GM06990 (cell line): ENCODE data around the gene DEPDC4.

Experiments used
- DNase-seq: peaks from one replicate; pipeline ENCODE4 v3.0.0-alpha.2; 2011; ENCODE audit not compliant: insufficient read length; ENCODE audit errors: extremely low read depth
- H3K27me3 ChIP-seq: replicated peaks from 2 replicates; pipeline ENCODE4 v1.6.0; 2011; ENCODE audit warnings: low read length; ENCODE audit not compliant: control insufficient read depth, insufficient read depth
- H3K36me3 ChIP-seq: 2 replicates; pipeline ENCODE4 v1.5.1; 2011; ENCODE audit warnings: low read length; ENCODE audit not compliant: control insufficient read depth, insufficient read depth
- H3K4me3 ChIP-seq: replicated peaks from 2 replicates; pipeline ENCODE4 v1.5.1; 2011; ENCODE audit warnings: low read depth, mild to moderate bottlenecking, control low read depth, low read length
- TF ChIP-seq, protein P1 (sequence below): IDR thresholded peaks from 2 replicates; pipeline ENCODE4 v1.5.1; 2011; ENCODE audit warnings: low read length, control low read depth, mild to moderate bottlenecking, inconsistent platforms; ENCODE audit not compliant: insufficient read depth, poor library complexity, severe bottlenecking

DEPDC4 gene

DNA sequence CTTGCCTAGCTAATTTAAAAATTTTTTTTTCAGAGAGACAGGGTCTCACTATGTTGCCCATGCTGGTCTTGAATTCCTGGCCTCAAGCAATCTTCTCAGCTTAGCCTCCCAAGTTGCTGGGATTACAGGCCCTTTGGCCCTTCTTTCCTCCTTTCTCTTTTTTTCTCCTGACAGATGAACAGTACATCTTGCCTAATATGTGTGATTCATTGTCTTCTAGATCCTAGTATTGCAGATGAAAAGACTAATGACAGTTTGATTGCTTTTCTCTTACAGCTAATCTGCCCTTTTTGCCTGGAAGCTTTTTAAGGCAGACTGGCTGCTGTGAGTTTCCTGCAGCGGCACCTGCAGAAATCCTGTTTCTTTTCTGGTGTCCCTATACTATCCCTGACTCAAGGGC is 12.0 kb downstream of the DEPDC4 start:
- Histone ChIP-seq H3K27me3 (no peaks in the 10 kb centered on the region), H3K4me3 (no peak overlapping the region), H3K36me3 (no peaks in the 10 kb centered on the region)
- TF ChIP-seq, protein P1, sequence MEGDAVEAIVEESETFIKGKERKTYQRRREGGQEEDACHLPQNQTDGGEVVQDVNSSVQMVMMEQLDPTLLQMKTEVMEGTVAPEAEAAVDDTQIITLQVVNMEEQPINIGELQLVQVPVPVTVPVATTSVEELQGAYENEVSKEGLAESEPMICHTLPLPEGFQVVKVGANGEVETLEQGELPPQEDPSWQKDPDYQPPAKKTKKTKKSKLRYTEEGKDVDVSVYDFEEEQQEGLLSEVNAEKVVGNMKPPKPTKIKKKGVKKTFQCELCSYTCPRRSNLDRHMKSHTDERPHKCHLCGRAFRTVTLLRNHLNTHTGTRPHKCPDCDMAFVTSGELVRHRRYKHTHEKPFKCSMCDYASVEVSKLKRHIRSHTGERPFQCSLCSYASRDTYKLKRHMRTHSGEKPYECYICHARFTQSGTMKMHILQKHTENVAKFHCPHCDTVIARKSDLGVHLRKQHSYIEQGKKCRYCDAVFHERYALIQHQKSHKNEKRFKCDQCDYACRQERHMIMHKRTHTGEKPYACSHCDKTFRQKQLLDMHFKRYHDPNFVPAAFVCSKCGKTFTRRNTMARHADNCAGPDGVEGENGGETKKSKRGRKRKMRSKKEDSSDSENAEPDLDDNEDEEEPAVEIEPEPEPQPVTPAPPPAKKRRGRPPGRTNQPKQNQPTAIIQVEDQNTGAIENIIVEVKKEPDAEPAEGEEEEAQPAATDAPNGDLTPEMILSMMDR: no peak
- DNase-seq: no peak

DNA sequence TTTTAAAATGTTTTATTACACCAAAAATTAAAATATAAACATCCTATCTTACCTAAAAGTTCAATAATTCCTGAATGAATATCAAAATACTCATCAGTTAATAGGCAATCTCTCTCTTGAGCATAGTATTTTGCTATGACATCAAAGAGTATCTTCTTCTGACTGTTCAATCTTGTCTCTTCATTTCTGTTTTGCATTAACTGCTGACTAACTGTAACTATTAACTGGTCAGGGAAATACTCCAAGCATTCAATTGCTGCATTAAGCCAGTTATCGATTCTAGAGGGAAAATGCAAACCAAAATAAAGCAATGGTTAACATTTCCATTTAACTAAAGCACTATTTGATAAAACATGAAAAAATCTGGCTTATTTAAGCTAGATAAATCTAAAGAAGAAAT is 13.4 kb downstream of the DEPDC4 start:
- TF ChIP-seq, protein P1: no peak
- Histone ChIP-seq H3K36me3 (no peaks in the 10 kb centered on the region), H3K4me3 (no peak overlapping the region), H3K27me3 (no peaks in the 10 kb centered on the region)
- DNase-seq: no peak

DNA sequence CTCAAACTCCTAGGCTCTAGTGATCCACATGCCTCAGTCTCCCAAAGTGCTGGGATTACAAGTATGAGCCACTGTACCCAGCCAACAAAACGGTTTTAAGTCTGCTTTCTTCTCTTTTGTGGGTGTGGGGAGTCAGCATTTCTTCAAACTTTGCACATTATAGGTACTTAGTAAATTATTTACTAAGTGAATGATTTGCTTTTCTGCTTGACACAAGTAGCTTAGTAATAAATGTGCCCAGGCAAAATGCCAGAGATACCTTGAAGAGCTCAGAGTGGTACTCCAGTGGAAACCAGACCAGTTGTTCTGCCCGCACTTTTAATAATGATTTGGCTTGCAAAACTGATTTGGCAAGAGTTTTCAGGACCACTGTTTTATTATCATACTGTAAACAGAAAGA is 15.0 kb downstream of the DEPDC4 start:
- no peak overlapping the region for H3K4me3 ChIP-seq
- no peaks in the 10 kb centered on the region for H3K36me3 ChIP-seq
- TF ChIP-seq, protein P1: no peak
- no peak for DNase-seq
- H3K27me3 ChIP-seq: no peaks in the 10 kb centered on the region

DNA sequence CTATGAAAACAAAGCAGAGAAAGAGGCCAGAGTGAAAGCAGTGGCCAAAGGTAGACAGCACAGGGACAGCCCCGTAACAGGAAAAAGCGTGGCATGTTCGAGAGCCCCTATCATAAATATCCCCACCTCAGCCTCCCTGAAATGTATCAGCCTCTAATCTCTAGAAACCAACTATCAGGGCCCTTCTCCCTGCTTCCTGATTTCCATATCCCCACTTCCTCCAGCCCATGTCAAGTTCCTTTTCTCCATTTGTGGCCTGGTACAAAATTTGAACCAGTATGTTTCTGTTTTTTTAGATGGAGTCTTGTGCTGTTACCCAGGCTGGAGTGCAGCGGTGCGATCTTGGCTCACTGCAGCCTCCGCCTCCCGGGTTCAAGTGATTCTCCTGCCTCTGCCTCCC is 16.9 kb downstream of the DEPDC4 start:
- H3K36me3 ChIP-seq: no peaks in the 10 kb centered on the region
- no peak for DNase-seq
- H3K27me3 ChIP-seq: no peaks in the 10 kb centered on the region
- TF ChIP-seq, protein P1: no peak
- no peak overlapping the region for H3K4me3 ChIP-seq

DNA sequence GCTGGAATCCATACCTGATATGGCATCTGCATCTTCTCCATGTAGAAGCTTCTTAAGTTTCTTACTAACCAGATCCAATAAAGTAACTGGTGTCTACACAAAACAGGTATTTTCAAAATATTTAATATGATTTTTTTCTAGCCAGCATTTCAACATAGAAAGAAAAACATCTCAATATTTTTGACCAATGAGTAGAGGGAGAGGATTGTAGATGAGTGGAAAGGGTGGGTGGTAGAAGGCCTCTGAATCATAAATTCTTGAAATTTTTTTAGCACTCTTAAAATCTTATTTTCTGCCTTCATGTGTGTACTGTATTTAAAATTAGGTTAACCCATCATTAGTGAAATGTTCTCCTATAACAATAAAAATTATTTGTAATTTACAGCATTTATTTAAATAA is 18.0 kb downstream of the DEPDC4 start:
- H3K27me3 ChIP-seq: no peaks in the 10 kb centered on the region
- H3K4me3 ChIP-seq: no peak overlapping the region
- DNase-seq: no peak
- no peaks in the 10 kb centered on the region for H3K36me3 ChIP-seq
- TF ChIP-seq, protein P1: no peak

DNA sequence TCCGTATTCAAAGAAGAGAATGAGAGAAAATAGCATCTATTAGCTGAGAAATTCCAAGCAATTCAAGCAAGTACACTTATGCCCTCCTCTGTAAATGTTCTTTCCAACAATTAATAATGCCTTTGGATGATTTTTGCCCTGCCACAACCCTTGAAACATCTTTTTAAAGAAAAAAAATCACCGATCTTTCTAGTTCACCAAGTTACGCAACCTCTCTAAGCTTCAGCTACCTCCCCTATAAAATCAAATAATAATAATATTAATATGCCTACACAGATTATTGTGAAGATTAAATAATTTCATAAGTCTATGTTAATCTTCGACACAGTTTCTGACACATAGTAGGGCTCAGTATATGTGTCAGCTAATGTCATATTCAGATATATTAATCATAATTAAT is 19.1 kb downstream of the DEPDC4 start:
- Histone ChIP-seq H3K4me3 (no peak overlapping the region), H3K36me3 (no peaks in the 10 kb centered on the region), H3K27me3 (no peaks in the 10 kb centered on the region)
- no peak for DNase-seq
- TF ChIP-seq, protein P1: no peak
